Stimulated activated naive CD8-positive, alpha-beta T cell treated with anti-CD3 and anti-CD28 coated beads, Interleukin-15, Interleukin-2, amounts not matched to agents 100 U/mL and 50 U/mL, for 24 hours (primary cell): ENCODE measurements around the gene TSHZ2.

ENCODE experiments used
- ATAC-seq: fragments of 150-1000 bp; cut with Tn5 transposase; one replicate; pipeline ENCODE4 v1.10.0; 2021
- DNase-seq: peaks from one replicate; pipeline ENCODE4 v3.0.0; 2021

The TSHZ2 gene

GRCh38 chr20:53030061-53030460 is 57.9 kb downstream of the TSHZ2 start:
- DNase-seq, result no peak
- ATAC-seq, result no peak

GRCh38 chr20:53032046-53032445 is 59.9 kb downstream of the TSHZ2 start:
- no peak for ATAC-seq
- DNase-seq, result no peak

GRCh38 chr20:53032478-53032932 is 60.3 kb downstream of the TSHZ2 start:
- DNase-seq (no peak), ATAC-seq (no peak)

GRCh38 chr20:53033176-53033575 is 61.0 kb downstream of the TSHZ2 start:
- ATAC-seq (no peak), DNase-seq (no peak)

GRCh38 chr20:53034899-53035298 is 62.7 kb downstream of the TSHZ2 start:
- no peak for DNase-seq
- ATAC-seq, result no peak

- ATAC-seq (no peak), DNase-seq (no peak)
These were observed 64.8 kb downstream of the TSHZ2 start for GRCh38 chr20:53036992-53037391.

GRCh38 chr20:53037621-53038020 is 65.5 kb downstream of the TSHZ2 start:
- no peak for DNase-seq
- ATAC-seq, result no peak

GRCh38 chr20:53038299-53038698 is 66.1 kb downstream of the TSHZ2 start:
- no peak for ATAC-seq
- DNase-seq, result no peak

- DNase-seq (no peak), ATAC-seq (no peak)
These were observed 68.8 kb downstream of the TSHZ2 start for GRCh38 chr20:53040693-53041589.

- ATAC-seq (no peak), DNase-seq (no peak)
These were observed 70.4 kb downstream of the TSHZ2 start for GRCh38 chr20:53042521-53042920.

- no peak for ATAC-seq
These were observed 72.1 kb downstream of the TSHZ2 start for GRCh38 chr20:53044296-53044695.

GRCh38 chr20:53045941-53046340 is 73.8 kb downstream of the TSHZ2 start:
- ATAC-seq (no peak), DNase-seq (no peak)

More at GRCh38 chr20:53044296-53044695, 72.1 kb downstream of the TSHZ2 start:
- no peak for DNase-seq

GRCh38 chr20:53047203-53047602 is 75.0 kb downstream of the TSHZ2 start:
- no peak for ATAC-seq
- DNase-seq, result no peak

GRCh38 chr20:53048387-53048786 is 76.2 kb downstream of the TSHZ2 start:
- no peak for ATAC-seq
- DNase-seq, result no peak

GRCh38 chr20:53050338-53050737 is 78.2 kb downstream of the TSHZ2 start:
- no peak for DNase-seq
- no peak for ATAC-seq

- no peak for ATAC-seq
- no peak for DNase-seq
These were observed 80.2 kb downstream of the TSHZ2 start for GRCh38 chr20:53052380-53052779.

- DNase-seq (no peak), ATAC-seq (no peak)
These were observed 81.4 kb downstream of the TSHZ2 start for GRCh38 chr20:53053595-53053994.

GRCh38 chr20:53055367-53056067 is 83.4 kb downstream of the TSHZ2 start:
- no peak for ATAC-seq

GRCh38 chr20:53057579-53057978 is 85.4 kb downstream of the TSHZ2 start:
- ATAC-seq, result no peak
- DNase-seq, result no peak

More at GRCh38 chr20:53055367-53056067, 83.4 kb downstream of the TSHZ2 start:
- DNase-seq, result no peak

GRCh38 chr20:53059848-53060247 is 87.7 kb downstream of the TSHZ2 start:
- no peak for DNase-seq
- no peak for ATAC-seq

- DNase-seq (no peak), ATAC-seq (no peak)
These were observed 89.3 kb downstream of the TSHZ2 start for GRCh38 chr20:53061192-53062108.

- DNase-seq (no peak), ATAC-seq (no peak)
These were observed 92.8 kb downstream of the TSHZ2 start for GRCh38 chr20:53064935-53065334.
